ENCODE measurements around the gene CFAP210.

The CFAP210 gene

GRCh38 chr2:169732075-169732474 lies 37.9 kb upstream of the CFAP210 start:
- Histone ChIP-seq H3K36me3 (ENCODE audit: control insufficient read depth, insufficient read depth, low read length) (no peaks in the 10 kb centered on the region), H3K27me3 (ENCODE audit: control insufficient read depth, insufficient read depth, low read length) (no peaks in the 10 kb centered on the region), H3K4me2 (ENCODE audit: low read length) (no peak overlapping the region), H3K9ac (no peak overlapping the region), H3K9me3 (ENCODE audit: control insufficient read depth, low read length) (no peaks in the 10 kb centered on the region), H3K79me2 (no peaks in the 10 kb centered on the region), H3K4me1 (peaks cover 8% of the 10 kb centered on the region), H3K27ac (no peak overlapping the region), H3K4me3 (ENCODE audit: low read depth, low read length) (no peak overlapping the region), H2AFZ (no peak overlapping the region)
- TF ChIP-seq CTCF (IDR thresholded peaks at IDR 0.05) = no peak

DNA sequence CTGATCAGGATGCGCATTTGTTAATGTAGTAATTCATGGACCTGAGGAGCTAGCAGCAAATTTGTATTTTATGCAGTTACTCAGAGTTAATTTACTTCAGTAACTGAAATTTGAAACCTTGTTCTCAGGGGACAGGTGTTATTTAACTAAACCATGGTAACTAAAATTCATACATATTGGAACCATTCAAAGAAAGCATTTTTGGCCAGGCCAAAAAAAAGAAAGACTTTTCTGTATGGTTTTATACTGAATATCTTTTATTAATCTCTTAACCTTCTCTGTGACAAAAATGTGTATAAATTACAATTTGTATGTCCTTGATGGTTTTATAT lies 35.0 kb upstream of the CFAP210 start:
- no peak for TF ChIP-seq CTCF (IDR thresholded peaks at IDR 0.05)
- Histone ChIP-seq H3K4me2 (ENCODE audit: low read length) (no peak overlapping the region), H3K79me2 (no peaks in the 10 kb centered on the region), H3K9ac (no peak overlapping the region), H3K9me3 (ENCODE audit: control insufficient read depth, low read length) (no peaks in the 10 kb centered on the region), H3K27ac (no peak overlapping the region), H3K36me3 (ENCODE audit: control insufficient read depth, insufficient read depth, low read length) (no peaks in the 10 kb centered on the region), H3K27me3 (ENCODE audit: control insufficient read depth, insufficient read depth, low read length) (no peaks in the 10 kb centered on the region), H2AFZ (no peak overlapping the region), H3K4me3 (ENCODE audit: low read depth, low read length) (no peak overlapping the region), H3K4me1 (no peaks in the 10 kb centered on the region)

DNA sequence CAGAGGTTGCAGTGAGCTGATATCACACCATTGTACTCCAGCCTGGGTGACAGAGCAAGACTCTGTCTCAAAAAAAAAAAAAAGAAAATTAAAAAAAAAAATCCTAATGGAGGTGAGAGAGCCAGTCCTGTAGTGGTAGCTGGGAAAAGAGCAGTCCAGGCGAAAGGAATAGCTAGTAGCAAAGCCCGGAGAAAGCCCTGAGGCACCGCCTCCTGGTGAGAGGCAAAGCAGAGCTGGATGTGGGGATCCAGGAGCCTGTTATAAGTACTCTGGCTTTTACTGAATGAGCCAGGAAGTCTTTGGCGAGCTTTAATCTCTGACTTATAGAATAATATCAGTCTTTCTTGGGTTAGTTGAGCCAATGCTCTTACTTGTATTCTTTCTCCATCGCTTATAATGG lies 32.9 kb upstream of the CFAP210 start:
- TF ChIP-seq CTCF (IDR thresholded peaks at IDR 0.05) = no peak
- no peak overlapping the region for H3K4me2 ChIP-seq (ENCODE audit: low read length)

DNA sequence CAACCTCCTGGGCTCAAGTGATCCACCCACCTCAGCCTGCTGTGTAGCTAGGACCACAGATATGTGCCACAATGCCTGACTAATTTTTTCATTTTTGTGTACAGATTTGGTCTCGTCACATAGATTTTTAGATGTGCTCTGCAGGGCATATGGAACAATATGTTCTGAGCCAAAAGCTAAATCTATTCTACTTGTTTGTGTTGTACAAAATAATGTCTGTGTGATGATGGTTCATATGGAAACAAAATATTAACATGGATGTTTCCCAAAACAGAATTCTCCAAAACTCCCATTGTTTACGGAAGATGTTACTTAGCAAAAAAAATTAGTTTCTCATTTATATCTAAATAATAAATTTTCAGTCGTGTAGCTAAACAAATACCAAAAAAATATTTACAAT lies 26.8 kb upstream of the CFAP210 start:
- Histone ChIP-seq H3K9ac (no peak overlapping the region), H3K27me3 (ENCODE audit: control insufficient read depth, insufficient read depth, low read length) (no peaks in the 10 kb centered on the region), H3K9me3 (ENCODE audit: control insufficient read depth, low read length) (no peaks in the 10 kb centered on the region), H3K4me3 (ENCODE audit: low read depth, low read length) (no peak overlapping the region), H3K4me1 (peaks cover 9% of the 10 kb centered on the region), H3K27ac (no peak overlapping the region), H3K36me3 (ENCODE audit: control insufficient read depth, insufficient read depth, low read length) (no peaks in the 10 kb centered on the region), H3K79me2 (no peaks in the 10 kb centered on the region), H3K4me2 (ENCODE audit: low read length) (no peak overlapping the region), H2AFZ (no peak overlapping the region)
- no peak for TF ChIP-seq CTCF (IDR thresholded peaks at IDR 0.05)

More for the DNA sequence above, 32.9 kb upstream of the CFAP210 start:
- Histone ChIP-seq H3K27ac (no peak overlapping the region), H3K9me3 (ENCODE audit: control insufficient read depth, low read length) (no peaks in the 10 kb centered on the region), H3K4me3 (ENCODE audit: low read depth, low read length) (no peak overlapping the region), H3K4me1 (no peaks in the 10 kb centered on the region), H3K79me2 (no peaks in the 10 kb centered on the region), H3K9ac (no peak overlapping the region), H3K36me3 (ENCODE audit: control insufficient read depth, insufficient read depth, low read length) (no peaks in the 10 kb centered on the region), H2AFZ (no peak overlapping the region), H3K27me3 (ENCODE audit: control insufficient read depth, insufficient read depth, low read length) (no peaks in the 10 kb centered on the region)

DNA sequence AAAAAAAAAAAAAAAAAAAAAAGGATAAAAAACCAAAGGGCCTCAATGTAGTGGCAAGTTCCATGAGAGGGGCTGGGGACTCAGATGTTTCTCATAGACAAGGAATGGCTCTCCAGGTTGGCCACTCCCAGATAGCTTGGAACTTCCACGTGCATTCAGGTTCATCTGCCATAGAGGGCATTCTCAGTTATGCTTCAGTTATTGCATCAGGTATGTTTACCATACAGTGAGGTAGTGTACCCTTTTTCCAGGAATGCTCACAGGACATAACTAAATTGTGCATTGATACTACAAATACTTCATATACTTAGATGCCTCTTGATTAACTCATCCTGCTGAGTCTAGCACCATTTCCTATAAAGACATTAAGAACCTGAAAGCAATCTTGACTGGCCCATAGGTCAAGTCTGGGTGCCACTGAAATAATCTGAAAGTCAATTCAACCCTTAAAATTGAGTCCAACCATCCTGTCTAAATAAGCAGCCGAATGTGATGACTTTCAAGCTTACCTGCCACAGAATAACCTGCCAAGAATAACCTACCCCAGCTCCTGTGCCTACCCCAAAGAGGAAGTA lies 24.8 kb upstream of the CFAP210 start:
- Histone ChIP-seq H3K4me1 (peaks cover 12% of the 10 kb centered on the region), H3K36me3 (ENCODE audit: control insufficient read depth, insufficient read depth, low read length) (no peaks in the 10 kb centered on the region), H3K9ac (no peak overlapping the region), H3K4me2 (ENCODE audit: low read length) (no peak overlapping the region), H3K9me3 (ENCODE audit: control insufficient read depth, low read length) (no peaks in the 10 kb centered on the region), H3K27ac (no peak overlapping the region), H3K4me3 (ENCODE audit: low read depth, low read length) (no peak overlapping the region), H3K27me3 (ENCODE audit: control insufficient read depth, insufficient read depth, low read length) (no peaks in the 10 kb centered on the region), H2AFZ (no peak overlapping the region), H3K79me2 (no peaks in the 10 kb centered on the region)
- no peak for TF ChIP-seq CTCF (IDR thresholded peaks at IDR 0.05)
